B cell (primary cell): Measurements from ENCODE around the gene ANKRD2. TPM values are rescaled to one million over a fixed set of nuclear protein-coding genes. Genes with fewer than 3 reads are reported as not detected.

Source experiments
- ATAC-seq: fragments of 200-7000 bp; cut with Tn5 transposase; one replicate; pipeline ENCODE4 v1.10.0; 2021; ENCODE audit warnings: low read depth, mild to moderate bottlenecking, moderate number of reproducible peaks, moderate library complexity
- CTCF ChIA-PET: fragments of 350-600 bp; sonication (Branson Sonifier 250); formaldehyde crosslinking; loops from one replicate; lab custom pipeline; 2021; ENCODE audit warnings: antibody characterized with exemption, inconsistent platforms; lab: Charles Lee
- POLR2A ChIA-PET: fragments of 350-600 bp; sonication (Branson Sonifier 250); formaldehyde crosslinking; loops from one replicate; lab custom pipeline; 2021; ENCODE audit warnings: antibody characterized with exemption; lab: Charles Lee
- DNase-seq: peaks from one replicate; pipeline ENCODE4 v3.0.0; 2013
- H2AFZ ChIP-seq: 2 replicates; pipeline ENCODE4 v1.6.1; 2012; ENCODE audit warnings: mild to moderate bottlenecking, low read depth, low read length; ENCODE audit not compliant: insufficient read depth, poor library complexity, severe bottlenecking
- H3K27ac ChIP-seq, 2 donors: 1 replicate in 1 of 2; 2 replicates in 1 of 2; pipeline ENCODE4 v1.5.1; 2012 to 2013; ENCODE audit warnings: low read length in 2 of 2, mild to moderate bottlenecking in 2 of 2, moderate library complexity in 1 of 2
- H3K27me3 ChIP-seq, 4 experiments: fragments of 200-600 bp in 1 of 4; sonication (generic) in 1 of 4; replicated peaks in 1 of 4; 1 replicate in 2 of 4; 2 replicates in 2 of 4; pipeline versions ENCODE4 v1.6.1 to v1.7.0; 2013 to 2016; ENCODE audit warnings: low read length in 3 of 4, mild to moderate bottlenecking in 2 of 4, mixed read lengths in 1 of 4, moderate library complexity in 1 of 4; ENCODE audit not compliant: insufficient read depth in 4 of 4, control insufficient read depth in 3 of 4; ENCODE audit errors: control extremely low read depth in 1 of 4
- H3K36me3 ChIP-seq, 2 experiments: replicated peaks in 1 of 2; 1 replicate in 1 of 2; 2 replicates in 1 of 2; pipeline versions ENCODE4 v1.6.1 to v1.7.1; 2013; ENCODE audit warnings: low read length in 1 of 2; ENCODE audit not compliant: insufficient read depth in 2 of 2, control insufficient read depth in 1 of 2; ENCODE audit errors: control extremely low read depth in 1 of 2, extremely low read depth in 1 of 2
- H3K4me1 ChIP-seq, 2 donors: fragments of 200-600 bp in 1 of 2; sonication (generic) in 1 of 2; 1 replicate in 1 of 2; 2 replicates in 1 of 2; pipeline versions ENCODE4 v1.5.1 to v1.6.1; 2013 to 2017; ENCODE audit warnings: low read length in 2 of 2; ENCODE audit not compliant: control insufficient read depth in 2 of 2, insufficient read depth in 2 of 2
- H3K4me2 ChIP-seq: replicated peaks from 2 replicates; pipeline ENCODE3; 2012; ENCODE audit warnings: mild to moderate bottlenecking, low read depth, low read length; ENCODE audit not compliant: poor library complexity, severe bottlenecking
- H3K4me3 ChIP-seq, 5 experiments: fragments of 200-600 bp in 1 of 5; sonication (generic) in 1 of 5; 1 replicate in 3 of 5; 2 replicates in 2 of 5; pipeline versions ENCODE4 v1.5.1 to v1.7.0; 2011 to 2016; ENCODE audit warnings: low read length in 4 of 5, mild to moderate bottlenecking in 4 of 5, low read depth in 2 of 5, control low read depth in 1 of 5, moderate library complexity in 1 of 5; ENCODE audit not compliant: insufficient read depth in 1 of 5; ENCODE audit errors: control extremely low read depth in 1 of 5, extremely low read depth in 1 of 5
- H3K79me2 ChIP-seq: fragments of 200-600 bp; sonication (generic); one replicate; pipeline ENCODE4 v1.6.0; 2016; ENCODE audit warnings: low read length; ENCODE audit not compliant: control insufficient read depth, insufficient read depth
- H3K9ac ChIP-seq: fragments of 200-600 bp; sonication (generic); 2 replicates; pipeline ENCODE4 v1.6.1; 2017; ENCODE audit warnings: mild to moderate bottlenecking, low read length, moderate library complexity
- H3K9me3 ChIP-seq, 3 donors: one replicate each; pipeline versions ENCODE4 v1.6.1 to v1.7.1; 2013; ENCODE audit warnings: low read length in 2 of 3; ENCODE audit not compliant: control insufficient read depth in 2 of 3, insufficient read depth in 1 of 3; ENCODE audit errors: control extremely low read depth in 1 of 3
- H4K20me1 ChIP-seq: 2 replicates; pipeline ENCODE4 v1.6.0; 2012; ENCODE audit warnings: mild to moderate bottlenecking, low read length; ENCODE audit not compliant: insufficient read depth, control insufficient read depth, poor library complexity, severe bottlenecking
- H3K27ac Mint-ChIP-seq: one replicate; pipeline ENCODE4 v1.8.0; 2021; ENCODE audit warnings: mixed read lengths
- H3K27me3 Mint-ChIP-seq: one replicate; pipeline ENCODE4 v1.8.0; 2021; ENCODE audit warnings: mixed read lengths
- H3K4me1 Mint-ChIP-seq: one replicate; pipeline ENCODE4 v1.8.0; 2021; ENCODE audit warnings: mixed read lengths
- H3K4me3 Mint-ChIP-seq: one replicate; pipeline ENCODE4 v1.8.0; 2021; ENCODE audit warnings: mixed read lengths
- H3K9me3 Mint-ChIP-seq: one replicate; pipeline ENCODE4 v1.8.0; 2022; ENCODE audit warnings: mixed read lengths; ENCODE audit not compliant: insufficient read depth
- EZH2 ChIP-seq: IDR thresholded peaks from 2 replicates; pipeline ENCODE4 v1.6.1; 2012; ENCODE audit warnings: borderline replicate concordance, low read depth, mild to moderate bottlenecking, moderate library complexity, low read length; ENCODE audit not compliant: insufficient read depth, poor library complexity, severe bottlenecking
- WGBS: methylation state at CpG from one replicate; pipeline ENCODE4 v1.1.5; 2013; ENCODE audit warnings: missing lambda C conversion rate; ENCODE audit not compliant: insufficient coverage; 5-methylcytosine and 5-hydroxymethylcytosine counted together
- intact Hi-C: fragments of 100-400 bp; cut with micrococcal nuclease; formaldehyde crosslinking; loops from one replicate; pipeline ENCODE4 v1.10.0; 2022
- polyA plus RNA-seq: library from polyadenylated mRNA; depleted of rRNA; stranded (reverse); fragments of >200 nt; gene quantifications from 2 replicates; pipeline ENCODE4 v1.2.3, GENCODE V29; 2012
- total RNA-seq, 2 donors: library from RNA; stranded (reverse); fragments of 120-200 nt in 1 of 2; gene quantifications; 1 replicate in 1 of 2; 2 replicates in 1 of 2; pipeline versions ENCODE4 v1.2.3 to v1.2.4, GENCODE V29; 2013 to 2022
- TF ChIP-seq, protein P1 (sequence below): fragments of 200-600 bp; IDR thresholded peaks from one replicate; pipeline ENCODE4 v1.8.0; 2022; ENCODE audit warnings: antibody characterized with exemption, mild to moderate bottlenecking

ANKRD2 gene
- total and polyA plus RNA-seq, 2 donors (not counting 1 experiment from before 2014, with no cell fraction given) = not detected

DNA sequence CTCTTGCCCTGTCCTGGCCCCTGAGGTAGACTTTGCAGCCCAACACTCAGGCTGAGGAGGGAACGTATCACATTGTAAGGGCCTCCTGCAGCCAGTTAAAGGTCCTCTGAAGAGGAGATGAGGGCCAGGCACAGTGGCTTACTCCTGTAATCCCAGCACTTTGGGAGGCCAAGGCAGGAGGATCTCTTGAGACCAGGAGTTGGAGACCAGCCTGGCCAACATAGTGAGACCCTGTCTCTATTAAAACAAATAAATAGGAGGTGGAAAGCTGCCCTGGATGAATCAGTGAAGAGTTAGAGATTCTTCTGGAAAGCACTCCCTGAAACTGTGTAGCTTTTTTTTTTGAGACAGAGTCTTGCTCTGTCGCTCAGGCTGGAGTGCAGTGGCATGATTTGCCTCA lies 14.6 kb downstream of the ANKRD2 start:
- H3K4me1 Mint-ChIP-seq = no peaks in the 10 kb centered on the region
- H3K4me3 ChIP-seq = no peak overlapping the region
- H3K79me2 ChIP-seq = no peaks in the 10 kb centered on the region
- H3K27me3 ChIP-seq = no peaks in the 10 kb centered on the region
- no peak for TF ChIP-seq EZH2
- TF ChIP-seq, protein P1, sequence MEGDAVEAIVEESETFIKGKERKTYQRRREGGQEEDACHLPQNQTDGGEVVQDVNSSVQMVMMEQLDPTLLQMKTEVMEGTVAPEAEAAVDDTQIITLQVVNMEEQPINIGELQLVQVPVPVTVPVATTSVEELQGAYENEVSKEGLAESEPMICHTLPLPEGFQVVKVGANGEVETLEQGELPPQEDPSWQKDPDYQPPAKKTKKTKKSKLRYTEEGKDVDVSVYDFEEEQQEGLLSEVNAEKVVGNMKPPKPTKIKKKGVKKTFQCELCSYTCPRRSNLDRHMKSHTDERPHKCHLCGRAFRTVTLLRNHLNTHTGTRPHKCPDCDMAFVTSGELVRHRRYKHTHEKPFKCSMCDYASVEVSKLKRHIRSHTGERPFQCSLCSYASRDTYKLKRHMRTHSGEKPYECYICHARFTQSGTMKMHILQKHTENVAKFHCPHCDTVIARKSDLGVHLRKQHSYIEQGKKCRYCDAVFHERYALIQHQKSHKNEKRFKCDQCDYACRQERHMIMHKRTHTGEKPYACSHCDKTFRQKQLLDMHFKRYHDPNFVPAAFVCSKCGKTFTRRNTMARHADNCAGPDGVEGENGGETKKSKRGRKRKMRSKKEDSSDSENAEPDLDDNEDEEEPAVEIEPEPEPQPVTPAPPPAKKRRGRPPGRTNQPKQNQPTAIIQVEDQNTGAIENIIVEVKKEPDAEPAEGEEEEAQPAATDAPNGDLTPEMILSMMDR = no peak
- no peaks in the 10 kb centered on the region for H4K20me1 ChIP-seq
- no peak overlapping the region for H3K27ac Mint-ChIP-seq
- no peak overlapping the region for H2AFZ ChIP-seq
- ATAC-seq (no peak), DNase-seq (no peak)
- H3K9me3 ChIP-seq = no peaks in the 10 kb centered on the region
- intact Hi-C loops = no loop called here
- ChIA-PET POLR2A (no interaction called here), CTCF (interaction anchor here (1.3 kb wide), 1 partner anchor 15 kb away, joined by 3 read pairs; the partner anchor contains the start of gene ANKRD2)
- no peak overlapping the region for H3K9ac ChIP-seq
- H3K9me3 Mint-ChIP-seq = no peaks in the 10 kb centered on the region
- peaks cover 3% of the 10 kb centered on the region for H3K27me3 Mint-ChIP-seq
- no peaks in the 10 kb centered on the region for H3K36me3 ChIP-seq
- no peak overlapping the region for H3K4me2 ChIP-seq
- H3K27ac ChIP-seq = no peak overlapping the region
- WGBS = 91% methylated on average over 2 of the region's 2 CpGs
- no peaks in the 10 kb centered on the region for H3K4me1 ChIP-seq
- H3K4me3 Mint-ChIP-seq = no peak overlapping the region

DNA sequence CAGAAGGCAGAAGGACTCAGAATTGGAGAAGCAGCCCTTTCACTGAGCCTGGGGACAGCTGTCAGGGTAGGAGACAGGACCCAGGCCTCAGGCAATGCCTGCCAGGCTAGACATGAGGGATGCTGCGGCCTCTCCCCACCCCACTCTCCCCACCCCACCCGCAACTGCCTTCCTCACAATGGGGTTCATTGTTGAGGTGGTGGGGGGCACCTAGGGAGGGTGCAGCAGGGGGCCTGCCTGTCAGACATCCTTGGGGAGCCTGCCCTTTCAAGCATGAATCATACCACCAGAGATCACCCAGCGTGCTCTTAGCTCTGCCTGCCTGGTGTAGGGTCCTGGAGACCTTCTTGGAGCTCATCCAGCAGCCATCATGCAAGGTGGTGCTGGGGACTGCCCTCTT lies 16.9 kb downstream of the ANKRD2 start, which contains the start of gene C10orf62:
Gene C10orf62 (plus strand): TSS at position 243 of the 400 bp plus-strand sequence. CDS start 177 bp downstream, outside the sequence.
- ChIA-PET POLR2A (no interaction called here), CTCF (no interaction called here)
- H3K27ac Mint-ChIP-seq = no peak within 1 kb of the TSS
- Histone ChIP-seq H2AFZ (no peak within 1 kb of the TSS), H3K9me3 (no peaks in the 10 kb centered on the region), H4K20me1 (no peaks in the 10 kb centered on the region), H3K27ac (no peak within 1 kb of the TSS), H3K79me2 (no peaks in the 10 kb centered on the region), H3K36me3 (no peaks in the 10 kb centered on the region), H3K4me3 (no peak within 1 kb of the TSS), H3K9ac (no peak within 1 kb of the TSS), H3K4me2 (no peak within 1 kb of the TSS), H3K4me1 (no peaks in the 10 kb centered on the region), H3K27me3 (no peaks in the 10 kb centered on the region)
- H3K27me3 Mint-ChIP-seq = peaks cover 3% of the 10 kb centered on the region
- H3K4me3 Mint-ChIP-seq = no peak within 1 kb of the TSS
- no peak for TF ChIP-seq EZH2
- TF ChIP-seq, protein P1 = no peak
- ATAC-seq = no peak
- H3K4me1 Mint-ChIP-seq = no peaks in the 10 kb centered on the region
- no peaks in the 10 kb centered on the region for H3K9me3 Mint-ChIP-seq
- no CpG with 5 or more reads among the region's 3 CpGs for WGBS
- intact Hi-C loops = no loop called here
- DNase-seq = no peak
